ENCODE results near the gene TRAF3IP3.

Gene TRAF3IP3

GRCh38 chr1:209738270-209738669 is 17.6 kb upstream of the TRAF3IP3 start:
- DNase-seq = no peak

GRCh38 chr1:209741193-209741592 is 14.7 kb upstream of the TRAF3IP3 start:
- no peak for DNase-seq

GRCh38 chr1:209741889-209742288 is 14.0 kb upstream of the TRAF3IP3 start:
- no peak for DNase-seq

- DNase-seq = no peak
Observed at GRCh38 chr1:209742409-209743144, 13.3 kb upstream of the TRAF3IP3 start.

- no peak for DNase-seq
Observed at GRCh38 chr1:209743145-209743482, 12.7 kb upstream of the TRAF3IP3 start.

- no peak for DNase-seq
Observed at GRCh38 chr1:209746451-209747165, 9.2 kb upstream of the TRAF3IP3 start.

- DNase-seq = peak; percentile 90
Observed at GRCh38 chr1:209747580-209748262, 8.1 kb upstream of the TRAF3IP3 start.

GRCh38 chr1:209748620-209749019 is 7.2 kb upstream of the TRAF3IP3 start:
- DNase-seq = no peak

- no peak for DNase-seq
Observed at GRCh38 chr1:209749205-209749604, 6.6 kb upstream of the TRAF3IP3 start.

- DNase-seq = no peak
Observed at GRCh38 chr1:209749670-209750323, 6.1 kb upstream of the TRAF3IP3 start.

- peak; percentile 37 for DNase-seq
Observed at GRCh38 chr1:209751627-209752231, 4.1 kb upstream of the TRAF3IP3 start.

- no peak for DNase-seq
Observed at GRCh38 chr1:209752890-209753289, 3.0 kb upstream of the TRAF3IP3 start.

GRCh38 chr1:209755256-209755655 is 597 bp upstream of the TRAF3IP3 start:
- DNase-seq = no peak

- peak; percentile 51 for DNase-seq
Observed at GRCh38 chr1:209756615-209757445, 977 bp downstream of the TRAF3IP3 start.

GRCh38 chr1:209758400-209758799 is 2.5 kb downstream of the TRAF3IP3 start:
- no peak for DNase-seq

GRCh38 chr1:209759829-209760359 is 4.0 kb downstream of the TRAF3IP3 start:
- DNase-seq = no peak

GRCh38 chr1:209761011-209761635 is 5.3 kb downstream of the TRAF3IP3 start:
- no peak for DNase-seq

GRCh38 chr1:209766051-209766450 is 10.2 kb downstream of the TRAF3IP3 start:
- no peak for DNase-seq

- DNase-seq = no peak
Observed at GRCh38 chr1:209767096-209767495, 11.2 kb downstream of the TRAF3IP3 start.

- no peak for DNase-seq
Observed at GRCh38 chr1:209767706-209768105, 11.9 kb downstream of the TRAF3IP3 start.

- peak; percentile 85 for DNase-seq
Observed at GRCh38 chr1:209768354-209768774, 12.5 kb downstream of the TRAF3IP3 start.

All from CD4-positive, alpha-beta T cell treated with Interleukin-12 subunit alpha and Interleukin-12 subunit beta, for 1 hour (primary cell).